Muscle layer of colon (tissue), 2 donors: ENCODE measurements around the gene TRIM77.
"Not testable (repeated sequence)": the region's sequence is repeated elsewhere in the genome, so short reads cannot be mapped to it uniquely, and the experiment has no call there.

Experiments used
- H3K27ac ChIP-seq: one replicate; pipeline ENCODE4 v1.7.0; 2013; ENCODE audit warnings: low read depth, mild to moderate bottlenecking, low read length, moderate library complexity
- H3K27me3 ChIP-seq, 2 donors: one replicate each; pipeline ENCODE4 v1.7.0; 2013; ENCODE audit warnings: low read length in 2 of 2, mild to moderate bottlenecking in 2 of 2; ENCODE audit not compliant: insufficient read depth in 2 of 2, control insufficient read depth in 1 of 2
- H3K36me3 ChIP-seq: one replicate; pipeline ENCODE4 v1.7.0; 2013; ENCODE audit warnings: mild to moderate bottlenecking, low read length; ENCODE audit not compliant: insufficient read depth
- H3K4me1 ChIP-seq: one replicate; pipeline ENCODE4 v1.7.0; 2013; ENCODE audit warnings: mild to moderate bottlenecking, low read length; ENCODE audit not compliant: insufficient read depth
- H3K4me3 ChIP-seq, 2 donors: one replicate each; pipeline ENCODE4 v1.7.0; 2013; ENCODE audit warnings: low read length in 2 of 2, low read depth in 1 of 2, mild to moderate bottlenecking in 1 of 2, moderate library complexity in 1 of 2
- H3K9ac ChIP-seq: one replicate; pipeline ENCODE4 v1.7.0; 2013; ENCODE audit warnings: low read length
- H3K9me3 ChIP-seq: one replicate; pipeline ENCODE4 v1.7.0; 2013; ENCODE audit warnings: mild to moderate bottlenecking, low read length
- donor health status: abdominal sarcoma.
- donor health status: Adenocarcinoma of cecum.

Gene TRIM77, protein sequence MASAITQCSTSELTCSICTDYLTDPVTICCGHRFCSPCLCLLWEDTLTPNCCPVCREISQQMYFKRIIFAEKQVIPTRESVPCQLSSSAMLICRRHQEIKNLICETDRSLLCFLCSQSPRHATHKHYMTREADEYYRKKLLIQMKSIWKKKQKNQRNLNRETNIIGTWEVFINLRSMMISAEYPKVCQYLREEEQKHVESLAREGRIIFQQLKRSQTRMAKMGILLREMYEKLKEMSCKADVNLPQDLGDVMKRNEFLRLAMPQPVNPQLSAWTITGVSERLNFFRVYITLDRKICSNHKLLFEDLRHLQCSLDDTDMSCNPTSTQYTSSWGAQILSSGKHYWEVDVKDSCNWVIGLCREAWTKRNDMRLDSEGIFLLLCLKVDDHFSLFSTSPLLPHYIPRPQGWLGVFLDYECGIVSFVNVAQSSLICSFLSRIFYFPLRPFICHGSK

DNA sequence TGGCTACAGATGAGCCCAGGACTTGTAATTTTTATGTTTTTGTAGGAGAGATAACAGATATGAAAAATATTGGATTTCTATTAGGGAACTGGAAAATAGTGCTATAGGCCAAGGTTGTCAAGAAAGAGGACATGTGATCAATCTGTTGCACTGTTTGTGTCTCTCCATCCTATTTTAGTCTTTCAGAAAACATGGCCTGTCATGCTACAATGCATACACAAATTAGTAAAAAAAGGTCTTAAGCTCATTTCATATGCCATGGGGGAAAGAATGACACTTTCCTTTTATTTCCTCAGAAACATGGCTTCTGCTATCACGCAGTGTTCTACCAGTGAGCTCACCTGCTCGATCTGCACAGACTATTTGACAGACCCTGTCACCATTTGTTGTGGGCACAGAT lies at the start of gene TRIM77:
Gene TRIM77, plus strand, starts transcription at position 301 of the 400 bp plus-strand sequence. Its CDS starts 0 bp downstream, at position 301.
- not testable (repeated sequence) for H3K9me3 ChIP-seq, H3K4me3 ChIP-seq, H3K27me3 ChIP-seq, H3K27ac ChIP-seq, H3K36me3 ChIP-seq, H3K4me1 ChIP-seq, H3K9ac ChIP-seq

DNA sequence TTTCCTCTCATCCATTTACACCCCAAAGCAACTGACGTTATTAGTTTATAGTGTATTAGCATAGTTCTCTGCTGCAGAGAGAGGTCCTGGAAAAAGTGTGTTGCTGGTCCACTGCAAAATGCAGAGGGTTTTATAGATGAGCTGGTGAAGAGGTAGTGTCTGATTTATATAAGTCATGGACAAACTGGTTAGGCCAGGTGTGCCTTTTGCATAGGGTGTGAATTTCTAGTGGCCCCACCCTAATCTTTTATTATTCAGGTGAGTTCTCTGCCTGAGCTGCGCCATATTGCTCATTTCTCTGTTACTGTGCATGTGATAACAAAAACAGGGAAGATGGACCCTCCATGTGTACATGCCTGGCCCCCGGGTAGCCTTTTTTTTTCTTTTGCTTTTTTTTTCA lies 43.1 kb upstream of the TRIM77 start:
- Histone ChIP-seq H3K9ac (no peak overlapping the region), H3K36me3 (no peaks in the 10 kb centered on the region), H3K27me3 (no peaks in the 10 kb centered on the region), H3K4me1 (no peaks in the 10 kb centered on the region), H3K27ac (no peak overlapping the region), H3K9me3 (no peaks in the 10 kb centered on the region), H3K4me3 (no peak overlapping the region)

- H3K27ac ChIP-seq, H3K9ac ChIP-seq, H3K4me1 ChIP-seq, H3K9me3 ChIP-seq, H3K27me3 ChIP-seq, H3K4me3 ChIP-seq, H3K36me3 ChIP-seq: not testable (repeated sequence)
Observed at GRCh38 chr11:89668158-89668557, 41.9 kb upstream of the TRIM77 start.

GRCh38 chr11:89669586-89669985 lies 40.5 kb upstream of the TRIM77 start:
- H3K4me1 ChIP-seq, H3K27me3 ChIP-seq, H3K9ac ChIP-seq, H3K9me3 ChIP-seq, H3K36me3 ChIP-seq, H3K27ac ChIP-seq, H3K4me3 ChIP-seq: not testable (repeated sequence)

- H3K36me3 ChIP-seq, H3K27ac ChIP-seq, H3K4me1 ChIP-seq, H3K9ac ChIP-seq, H3K9me3 ChIP-seq, H3K27me3 ChIP-seq, H3K4me3 ChIP-seq: not testable (repeated sequence)
Observed at GRCh38 chr11:89669993-89670669, 40.0 kb upstream of the TRIM77 start.

DNA sequence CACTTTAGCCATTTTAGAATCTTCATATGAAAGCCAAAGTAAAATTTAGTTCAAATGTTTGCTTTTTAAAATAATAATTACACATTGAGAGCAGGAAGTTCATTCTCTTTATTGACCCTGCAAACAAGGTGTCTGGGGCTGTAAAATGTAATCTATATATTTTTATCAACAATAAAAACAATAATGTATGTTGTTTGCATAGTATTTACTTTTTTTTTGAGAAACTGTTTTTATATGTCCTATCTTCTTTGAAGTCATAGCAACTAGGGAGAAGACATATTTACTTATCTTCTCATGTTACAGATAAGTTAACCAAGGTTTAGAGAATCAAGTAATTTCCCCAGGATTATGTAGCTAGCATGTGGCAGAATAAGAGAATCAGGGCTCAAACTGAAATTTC lies 37.6 kb upstream of the TRIM77 start:
- H3K9me3 ChIP-seq, H3K36me3 ChIP-seq, H3K27ac ChIP-seq, H3K4me3 ChIP-seq, H3K27me3 ChIP-seq, H3K4me1 ChIP-seq, H3K9ac ChIP-seq: not testable (repeated sequence)

GRCh38 chr11:89673380-89673779 lies 36.7 kb upstream of the TRIM77 start:
- H3K4me1 ChIP-seq, H3K36me3 ChIP-seq, H3K4me3 ChIP-seq, H3K27ac ChIP-seq, H3K27me3 ChIP-seq, H3K9me3 ChIP-seq, H3K9ac ChIP-seq: not testable (repeated sequence)

- not testable (repeated sequence) for H3K9me3 ChIP-seq
Observed at GRCh38 chr11:89675383-89675782, 34.7 kb upstream of the TRIM77 start.

DNA sequence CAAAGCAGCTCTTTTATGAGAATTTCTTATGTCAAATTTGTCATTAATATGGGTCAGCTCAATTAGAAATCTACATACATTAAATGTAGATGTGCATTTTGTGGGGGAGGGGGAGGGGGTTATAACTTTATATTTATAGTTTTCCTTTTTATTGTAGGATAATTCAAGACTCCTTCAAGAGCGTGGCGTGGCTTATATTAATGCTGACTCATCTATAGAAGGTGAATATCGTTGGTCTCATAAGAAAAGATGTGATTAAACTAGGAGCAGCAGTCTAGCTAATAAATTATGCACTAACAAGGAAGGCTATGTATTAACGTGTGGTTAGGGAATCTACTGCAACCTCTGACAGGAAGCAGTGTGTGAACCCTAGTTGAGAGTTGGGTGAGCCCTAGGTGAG lies 34.2 kb upstream of the TRIM77 start:
- not testable (repeated sequence) for H3K36me3 ChIP-seq, H3K4me1 ChIP-seq

More at GRCh38 chr11:89675383-89675782, 34.7 kb upstream of the TRIM77 start:
- H3K27me3 ChIP-seq, H3K4me1 ChIP-seq, H3K36me3 ChIP-seq, H3K9ac ChIP-seq, H3K4me3 ChIP-seq, H3K27ac ChIP-seq: not testable (repeated sequence)

GRCh38 chr11:89707080-89707479 lies 3.0 kb upstream of the TRIM77 start:
- H3K27me3 ChIP-seq, H3K36me3 ChIP-seq, H3K4me1 ChIP-seq, H3K9ac ChIP-seq, H3K27ac ChIP-seq, H3K4me3 ChIP-seq, H3K9me3 ChIP-seq: not testable (repeated sequence)

More for the DNA sequence above, 34.2 kb upstream of the TRIM77 start:
- not testable (repeated sequence) for H3K27ac ChIP-seq, H3K4me3 ChIP-seq, H3K27me3 ChIP-seq, H3K9me3 ChIP-seq, H3K9ac ChIP-seq

DNA sequence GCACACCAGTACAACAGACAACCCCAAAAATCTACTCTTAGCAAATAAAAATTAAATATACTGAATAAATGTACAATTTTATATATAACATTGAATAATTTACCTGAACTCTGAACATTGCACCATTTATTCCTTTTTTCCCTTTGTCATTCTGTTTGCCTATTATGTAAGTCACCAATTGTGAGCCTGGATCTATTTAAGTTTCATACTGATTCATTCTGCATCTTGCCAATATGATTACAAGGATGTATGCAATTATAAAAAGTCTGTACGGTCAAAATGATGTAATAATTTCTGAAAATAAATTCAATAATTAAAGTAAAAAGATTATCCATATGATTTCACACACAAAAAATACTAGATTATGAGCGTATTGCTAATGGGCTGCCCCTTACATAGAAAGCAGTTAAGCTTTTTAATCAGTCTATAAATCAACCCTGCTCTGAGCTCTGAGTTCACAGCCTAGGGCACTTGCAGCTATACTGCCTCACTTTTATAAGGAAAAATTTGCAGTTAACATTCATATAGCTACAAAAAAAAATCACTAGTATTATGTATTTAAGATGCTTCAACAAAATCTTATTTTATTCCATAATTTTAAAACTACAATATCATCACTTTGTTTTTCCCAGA lies 14.9 kb downstream of the TRIM77 start:
- not testable (repeated sequence) for H3K4me3 ChIP-seq, H3K4me1 ChIP-seq, H3K9me3 ChIP-seq, H3K9ac ChIP-seq, H3K27me3 ChIP-seq, H3K27ac ChIP-seq, H3K36me3 ChIP-seq
